SKM-1 (cell line): ENCODE results near the gene KIF9.
"Not testable (repeated sequence)": the region's sequence is repeated elsewhere in the genome, so short reads cannot be mapped to it uniquely, and the experiment has no call there.

Experiments used
- DNase-seq: peaks from one replicate; lab custom pipeline; 2025; ENCODE audit not compliant: unreplicated experiment; lab: John Stamatoyannopoulos, UW

Gene KIF9

GRCh38 chr3:47194994-47195393 is 87.6 kb downstream of the KIF9 start:
- DNase-seq, result no peak

DNA sequence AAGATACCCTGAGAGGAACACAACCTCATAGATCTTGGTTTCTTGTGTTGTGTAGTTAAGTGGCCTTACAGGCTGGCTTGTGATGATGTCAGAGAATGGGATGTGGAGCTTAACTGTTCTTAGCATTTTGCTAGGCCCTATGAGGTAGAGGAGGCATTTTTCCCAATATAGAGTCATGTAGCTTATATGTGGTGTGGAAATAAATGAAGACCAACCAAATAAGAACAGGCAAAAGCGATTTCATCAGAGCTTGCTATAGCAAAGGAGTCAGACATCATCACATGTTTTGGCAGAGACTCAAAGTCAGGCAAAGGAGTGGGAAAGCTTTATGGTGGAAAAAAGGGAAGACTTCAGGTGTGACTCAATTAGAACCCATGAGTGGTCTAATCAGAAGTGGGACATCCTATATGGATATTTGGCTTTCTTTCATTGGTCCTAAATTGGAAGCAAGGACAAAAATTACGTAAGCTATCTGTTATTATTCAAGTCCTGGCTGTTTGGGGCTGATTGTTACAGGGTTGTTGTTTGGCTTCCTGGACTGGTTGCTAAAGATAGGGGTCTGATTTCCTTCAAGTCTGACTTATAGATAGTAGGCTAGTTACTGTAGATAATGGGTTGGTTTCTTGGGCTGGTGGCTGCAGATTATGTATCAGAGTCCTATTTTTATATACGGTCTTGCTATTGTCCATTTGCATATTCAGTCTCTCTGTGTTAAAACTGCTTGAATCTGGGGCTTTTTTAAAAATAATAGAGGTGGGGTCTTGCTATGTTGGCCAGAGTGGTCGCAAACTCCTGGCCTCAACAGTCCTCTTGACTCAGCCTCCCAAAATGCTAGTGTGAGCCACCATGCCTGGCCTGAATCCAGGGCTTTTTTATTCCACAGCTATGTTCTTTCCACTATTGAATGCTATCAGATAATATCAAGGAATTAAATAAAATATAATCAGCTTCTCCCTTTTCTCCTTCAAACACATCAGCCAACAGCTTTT is 88.4 kb downstream of the KIF9 start:
- DNase-seq, result no peak

DNA sequence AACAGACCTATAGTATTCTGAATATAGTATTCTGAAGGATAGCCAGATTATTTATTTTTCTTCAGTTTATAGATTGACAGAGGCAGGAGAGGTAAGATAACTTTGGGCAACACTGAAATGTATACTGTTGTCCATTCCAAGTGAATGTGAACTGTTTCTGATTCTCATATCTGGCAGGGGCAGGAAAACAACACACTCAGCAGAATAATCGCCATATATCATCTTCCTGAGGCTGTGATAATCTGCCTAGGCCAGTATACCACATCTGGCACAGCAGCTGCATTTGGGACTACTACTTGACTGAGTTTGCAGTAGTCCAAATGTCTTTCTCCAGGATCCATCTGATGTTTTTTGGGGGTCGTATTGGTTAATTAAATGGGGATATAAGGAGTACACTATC is 96.3 kb downstream of the KIF9 start:
- DNase-seq, result no peak

DNA sequence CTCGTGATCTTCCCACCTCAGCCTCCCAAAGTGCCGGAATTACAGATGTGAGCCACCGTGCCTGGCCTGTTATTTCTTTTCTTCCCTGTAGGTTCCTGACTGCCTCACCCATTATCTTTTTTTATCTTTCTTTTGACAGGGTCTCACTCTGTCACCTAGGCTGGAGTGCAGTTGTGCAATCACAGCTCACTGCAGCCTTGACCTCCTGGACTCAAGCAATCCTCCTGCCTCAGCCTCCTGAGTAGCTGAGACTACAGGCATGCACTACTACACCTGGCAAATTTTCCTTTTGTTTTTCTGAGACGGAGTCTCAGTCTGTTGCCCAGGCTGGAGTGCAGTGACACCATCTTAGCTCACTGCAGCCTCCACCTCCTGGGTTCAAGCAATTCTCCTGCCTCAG is 100.9 kb downstream of the KIF9 start:
- DNase-seq, result not testable (repeated sequence)

DNA sequence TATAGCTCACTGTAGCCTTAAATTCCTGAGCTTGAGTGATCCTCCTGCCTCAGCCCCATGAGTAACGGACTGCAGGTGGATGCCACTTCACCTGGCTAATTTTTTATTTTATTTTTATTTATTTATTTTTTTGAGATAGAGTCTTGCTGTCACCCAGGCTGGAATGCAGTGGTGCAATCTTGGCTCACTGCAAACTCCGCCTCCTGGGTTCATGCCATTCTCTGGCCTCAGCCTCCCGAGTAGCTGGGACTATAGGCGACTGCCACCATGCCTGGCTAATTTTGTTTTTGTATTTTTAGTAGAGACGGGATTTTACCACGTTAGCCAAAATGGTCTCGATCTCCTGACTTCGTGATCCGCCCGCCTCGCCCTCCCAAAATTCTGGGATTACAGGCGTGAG is 102.6 kb downstream of the KIF9 start:
- not testable (repeated sequence) for DNase-seq
